ENCODE measurements around the gene SUGCT. TPM values are rescaled to one million over a fixed set of nuclear protein-coding genes. Genes with fewer than 3 reads are reported as not detected.

SUGCT gene
- total and polyA plus RNA-seq, 2 of the 8 experiments (the other 6 are each of a cell fraction or from before 2014, with no cell fraction given): 2.8 to 5.4 TPM

- no peak overlapping the region for H3K18ac ChIP-seq (ENCODE audit: extremely low read depth, low read length)
- ChIA-PET POLR2A (ENCODE audit: partially characterized antibody) (no interaction called here), CTCF (ENCODE audit: partially characterized antibody) (interaction anchor here (1.2 kb wide), 1 partner anchor 247 kb away, joined by 3 read pairs; no protein-coding TSS in a partner anchor)
- 0 out of 7 replicates have a peak, but pooled peaks cover 0 to 2% (median 0%) of the 10 kb centered on the region in 4 experiments for H3K4me1 ChIP-seq (replicated peaks in 1 of 4; ENCODE audit: control insufficient read depth in 3 of 4, insufficient read depth in 4 of 4, low read length in 3 of 4)
- H3K14ac ChIP-seq (ENCODE audit: insufficient read length): no peak overlapping the region
- FAIRE-seq: no peak
- no peak overlapping the region for H3K56ac ChIP-seq (replicated peaks; ENCODE audit: insufficient read length, low read depth, low read length)
- H3K4me2 ChIP-seq (ENCODE audit: insufficient read depth in 1 of 2, low read depth in 2 of 2, low read length in 2 of 2): no peak overlapping the region
- no peak for DNase-seq (ENCODE audit: low read depth in 1 of 2, low spot score in 2 of 2)
- no peak overlapping the region for H4K5ac ChIP-seq (ENCODE audit: insufficient read length, low read depth, low read length)
- no peak overlapping the region for H3K23ac ChIP-seq (ENCODE audit: insufficient read length)
- no peak overlapping the region for H2BK120ac ChIP-seq (replicated peaks; ENCODE audit: low read depth, low read length)
- no peak overlapping the region for H4K8ac ChIP-seq (ENCODE audit: extremely low read depth, insufficient read depth, low read length)
- H3K36me3 ChIP-seq (ENCODE audit: control insufficient read depth in 2 of 4, insufficient read depth in 4 of 4, low read length in 3 of 4): no peaks in the 10 kb centered on the region
- no peak overlapping the region for H3K4ac ChIP-seq (replicated peaks; ENCODE audit: insufficient read length, low read depth, low read length)
- WGBS, 2 experiments (ENCODE audit: extremely low coverage in 1 of 2, insufficient coverage in 1 of 2, insufficient read length in 1 of 2, insufficient replicate concordance in 2 of 2, low coverage in 1 of 2, low lambda C conversion rate in 2 of 2, missing lambda C conversion rate in 1 of 2): 99% methylated on average over 6 of the region's 6 CpGs; no CpG with 5 or more reads in 1 of the 2 experiments
- no peak overlapping the region for H2AFZ ChIP-seq (ENCODE audit: low read length)
- no peak overlapping the region for H2BK15ac ChIP-seq (ENCODE audit: low read length)
- no peaks in the 10 kb centered on the region for H3K27me3 ChIP-seq (replicated peaks in 1 of 4; ENCODE audit: control insufficient read depth in 3 of 4, extremely low read depth in 1 of 4, insufficient read depth in 3 of 4, low read length in 3 of 4)
- H3K9me3 ChIP-seq (ENCODE audit: insufficient read depth in 2 of 2, low read depth in 1 of 2, low read length in 1 of 2): no peaks in the 10 kb centered on the region
- H3K27ac ChIP-seq (ENCODE audit: low read depth, low read length): no peak overlapping the region
- H2BK20ac ChIP-seq (ENCODE audit: low read length): no peak overlapping the region
- no peak overlapping the region for H2AK5ac ChIP-seq (ENCODE audit: low read depth, low read length)
- H3K79me1 ChIP-seq (ENCODE audit: low read depth, low read length): no peaks in the 10 kb centered on the region
- no peaks in the 10 kb centered on the region for H4K20me1 ChIP-seq (replicated peaks in 1 of 2; ENCODE audit: control insufficient read depth in 1 of 2, insufficient read depth in 2 of 2, low read length in 2 of 2)
- H3K79me2 ChIP-seq (ENCODE audit: control insufficient read depth in 1 of 2, insufficient read depth in 2 of 2, low read length in 2 of 2): no peaks in the 10 kb centered on the region
- H3K9ac ChIP-seq (replicated peaks in 1 of 4; ENCODE audit: extremely low read depth in 1 of 4, low read depth in 3 of 4, low read length in 3 of 4): no peak overlapping the region
- no peak overlapping the region for H3K4me3 ChIP-seq (ENCODE audit: extremely low read depth in 1 of 4, insufficient read depth in 2 of 4, low read depth in 3 of 4, low read length in 4 of 4)
- H3K23me2 ChIP-seq (ENCODE audit: low read depth, low read length): no peaks in the 10 kb centered on the region
- H4K91ac ChIP-seq (replicated peaks; ENCODE audit: insufficient read length, low read length): no peak overlapping the region
- H2BK5ac ChIP-seq (ENCODE audit: low read depth, low read length): no peak overlapping the region
- no peak overlapping the region for H2BK12ac ChIP-seq (ENCODE audit: low read depth, low read length)
These were observed 222.3 kb downstream of the SUGCT start for GRCh38 chr7:40356871-40357709.
